ENCODE measurements around the gene CASQ1. TPM values are rescaled to one million over a fixed set of nuclear protein-coding genes. Genes with fewer than 3 reads are reported as not detected.

Gene CASQ1
- total RNA-seq, 1 experiment from 2014 or later = 0.46 TPM

DNA sequence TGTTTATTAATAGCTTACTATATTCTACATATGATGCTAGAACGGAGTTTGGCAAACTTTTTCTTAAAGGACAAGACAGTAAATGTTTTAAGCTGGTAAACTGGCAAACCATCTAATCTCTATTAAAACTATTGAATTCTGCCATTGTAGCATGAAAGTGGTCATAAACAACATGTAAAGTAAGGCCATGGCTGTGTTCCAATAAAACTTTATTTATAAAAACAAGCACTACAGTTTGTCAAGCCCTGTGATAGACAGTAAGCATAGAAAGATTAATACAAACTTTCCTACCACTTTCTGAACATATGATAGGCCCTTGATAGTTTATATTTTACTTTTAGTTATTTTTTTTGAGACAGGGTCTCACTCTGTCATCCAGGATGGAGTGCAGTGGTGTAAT, 37.2 kb downstream of the CASQ1 start:
- CTCF ChIA-PET = interaction anchor here (1.3 to 2.1 kb wide), 4 partner anchors 24 to 149 kb away, joined by 3 to 6 read pairs (median 5); no protein-coding TSS in a partner anchor
- Mint-ChIP-seq H3K27ac (no peak overlapping the region), H3K4me1 (no peaks in the 10 kb centered on the region), H3K36me3 (peaks cover 55% of the 10 kb centered on the region), H3K4me3 (no peak overlapping the region), H3K27me3 (ENCODE audit: low read depth) (no peaks in the 10 kb centered on the region), H3K9me3 (no peaks in the 10 kb centered on the region)
- POLR2A ChIA-PET = no interaction called here
- no peak for TF ChIP-seq NFATC4 (CRISPR knock-in tag; IDR thresholded peaks at IDR 0.05)
- TF ChIP-seq, protein P1, sequence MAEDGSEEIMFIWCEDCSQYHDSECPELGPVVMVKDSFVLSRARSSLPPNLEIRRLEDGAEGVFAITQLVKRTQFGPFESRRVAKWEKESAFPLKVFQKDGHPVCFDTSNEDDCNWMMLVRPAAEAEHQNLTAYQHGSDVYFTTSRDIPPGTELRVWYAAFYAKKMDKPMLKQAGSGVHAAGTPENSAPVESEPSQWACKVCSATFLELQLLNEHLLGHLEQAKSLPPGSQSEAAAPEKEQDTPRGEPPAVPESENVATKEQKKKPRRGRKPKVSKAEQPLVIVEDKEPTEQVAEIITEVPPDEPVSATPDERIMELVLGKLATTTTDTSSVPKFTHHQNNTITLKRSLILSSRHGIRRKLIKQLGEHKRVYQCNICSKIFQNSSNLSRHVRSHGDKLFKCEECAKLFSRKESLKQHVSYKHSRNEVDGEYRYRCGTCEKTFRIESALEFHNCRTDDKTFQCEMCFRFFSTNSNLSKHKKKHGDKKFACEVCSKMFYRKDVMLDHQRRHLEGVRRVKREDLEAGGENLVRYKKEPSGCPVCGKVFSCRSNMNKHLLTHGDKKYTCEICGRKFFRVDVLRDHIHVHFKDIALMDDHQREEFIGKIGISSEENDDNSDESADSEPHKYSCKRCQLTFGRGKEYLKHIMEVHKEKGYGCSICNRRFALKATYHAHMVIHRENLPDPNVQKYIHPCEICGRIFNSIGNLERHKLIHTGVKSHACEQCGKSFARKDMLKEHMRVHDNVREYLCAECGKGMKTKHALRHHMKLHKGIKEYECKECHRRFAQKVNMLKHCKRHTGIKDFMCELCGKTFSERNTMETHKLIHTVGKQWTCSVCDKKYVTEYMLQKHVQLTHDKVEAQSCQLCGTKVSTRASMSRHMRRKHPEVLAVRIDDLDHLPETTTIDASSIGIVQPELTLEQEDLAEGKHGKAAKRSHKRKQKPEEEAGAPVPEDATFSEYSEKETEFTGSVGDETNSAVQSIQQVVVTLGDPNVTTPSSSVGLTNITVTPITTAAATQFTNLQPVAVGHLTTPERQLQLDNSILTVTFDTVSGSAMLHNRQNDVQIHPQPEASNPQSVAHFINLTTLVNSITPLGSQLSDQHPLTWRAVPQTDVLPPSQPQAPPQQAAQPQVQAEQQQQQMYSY (CRISPR knock-in tag; IDR thresholded peaks at IDR 0.05) = no peak
- no peak for TF ChIP-seq TCF7 (CRISPR knock-in tag; IDR thresholded peaks at IDR 0.05; ENCODE audit: low read depth)
- TF ChIP-seq, protein P2, sequence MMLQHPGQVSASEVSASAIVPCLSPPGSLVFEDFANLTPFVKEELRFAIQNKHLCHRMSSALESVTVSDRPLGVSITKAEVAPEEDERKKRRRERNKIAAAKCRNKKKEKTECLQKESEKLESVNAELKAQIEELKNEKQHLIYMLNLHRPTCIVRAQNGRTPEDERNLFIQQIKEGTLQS (CRISPR knock-in tag; conservative IDR thresholded peaks at IDR 0.05) = no peak
- TF ChIP-seq, protein P3, sequence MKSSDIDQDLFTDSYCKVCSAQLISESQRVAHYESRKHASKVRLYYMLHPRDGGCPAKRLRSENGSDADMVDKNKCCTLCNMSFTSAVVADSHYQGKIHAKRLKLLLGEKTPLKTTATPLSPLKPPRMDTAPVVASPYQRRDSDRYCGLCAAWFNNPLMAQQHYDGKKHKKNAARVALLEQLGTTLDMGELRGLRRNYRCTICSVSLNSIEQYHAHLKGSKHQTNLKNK (CRISPR knock-in tag; IDR thresholded peaks at IDR 0.05) = no peak
- no peak for TF ChIP-seq MXD4 (CRISPR knock-in tag; IDR thresholded peaks at IDR 0.05; ENCODE audit: borderline replicate concordance)
- TF ChIP-seq, protein P4, sequence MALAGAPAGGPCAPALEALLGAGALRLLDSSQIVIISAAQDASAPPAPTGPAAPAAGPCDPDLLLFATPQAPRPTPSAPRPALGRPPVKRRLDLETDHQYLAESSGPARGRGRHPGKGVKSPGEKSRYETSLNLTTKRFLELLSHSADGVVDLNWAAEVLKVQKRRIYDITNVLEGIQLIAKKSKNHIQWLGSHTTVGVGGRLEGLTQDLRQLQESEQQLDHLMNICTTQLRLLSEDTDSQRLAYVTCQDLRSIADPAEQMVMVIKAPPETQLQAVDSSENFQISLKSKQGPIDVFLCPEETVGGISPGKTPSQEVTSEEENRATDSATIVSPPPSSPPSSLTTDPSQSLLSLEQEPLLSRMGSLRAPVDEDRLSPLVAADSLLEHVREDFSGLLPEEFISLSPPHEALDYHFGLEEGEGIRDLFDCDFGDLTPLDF (CRISPR knock-in tag; IDR thresholded peaks at IDR 0.05) = no peak
- no peak for TF ChIP-seq PRRX2 (CRISPR knock-in tag; IDR thresholded peaks at IDR 0.05)
- no peak for TF ChIP-seq ATF1 (CRISPR knock-in tag; IDR thresholded peaks at IDR 0.05)
- TF ChIP-seq SMAD4 (CRISPR knock-in tag; IDR thresholded peaks at IDR 0.05) = no peak
- no peak for TF ChIP-seq OVOL2 (CRISPR knock-in tag; IDR thresholded peaks at IDR 0.05; ENCODE audit: borderline replicate concordance)
- TF ChIP-seq, protein P5, sequence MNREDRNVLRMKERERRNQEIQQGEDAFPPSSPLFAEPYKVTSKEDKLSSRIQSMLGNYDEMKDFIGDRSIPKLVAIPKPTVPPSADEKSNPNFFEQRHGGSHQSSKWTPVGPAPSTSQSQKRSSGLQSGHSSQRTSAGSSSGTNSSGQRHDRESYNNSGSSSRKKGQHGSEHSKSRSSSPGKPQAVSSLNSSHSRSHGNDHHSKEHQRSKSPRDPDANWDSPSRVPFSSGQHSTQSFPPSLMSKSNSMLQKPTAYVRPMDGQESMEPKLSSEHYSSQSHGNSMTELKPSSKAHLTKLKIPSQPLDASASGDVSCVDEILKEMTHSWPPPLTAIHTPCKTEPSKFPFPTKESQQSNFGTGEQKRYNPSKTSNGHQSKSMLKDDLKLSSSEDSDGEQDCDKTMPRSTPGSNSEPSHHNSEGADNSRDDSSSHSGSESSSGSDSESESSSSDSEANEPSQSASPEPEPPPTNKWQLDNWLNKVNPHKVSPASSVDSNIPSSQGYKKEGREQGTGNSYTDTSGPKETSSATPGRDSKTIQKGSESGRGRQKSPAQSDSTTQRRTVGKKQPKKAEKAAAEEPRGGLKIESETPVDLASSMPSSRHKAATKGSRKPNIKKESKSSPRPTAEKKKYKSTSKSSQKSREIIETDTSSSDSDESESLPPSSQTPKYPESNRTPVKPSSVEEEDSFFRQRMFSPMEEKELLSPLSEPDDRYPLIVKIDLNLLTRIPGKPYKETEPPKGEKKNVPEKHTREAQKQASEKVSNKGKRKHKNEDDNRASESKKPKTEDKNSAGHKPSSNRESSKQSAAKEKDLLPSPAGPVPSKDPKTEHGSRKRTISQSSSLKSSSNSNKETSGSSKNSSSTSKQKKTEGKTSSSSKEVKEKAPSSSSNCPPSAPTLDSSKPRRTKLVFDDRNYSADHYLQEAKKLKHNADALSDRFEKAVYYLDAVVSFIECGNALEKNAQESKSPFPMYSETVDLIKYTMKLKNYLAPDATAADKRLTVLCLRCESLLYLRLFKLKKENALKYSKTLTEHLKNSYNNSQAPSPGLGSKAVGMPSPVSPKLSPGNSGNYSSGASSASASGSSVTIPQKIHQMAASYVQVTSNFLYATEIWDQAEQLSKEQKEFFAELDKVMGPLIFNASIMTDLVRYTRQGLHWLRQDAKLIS (CRISPR knock-in tag; IDR thresholded peaks at IDR 0.05; ENCODE audit: borderline replicate concordance) = no peak
- TF ChIP-seq, protein P6, sequence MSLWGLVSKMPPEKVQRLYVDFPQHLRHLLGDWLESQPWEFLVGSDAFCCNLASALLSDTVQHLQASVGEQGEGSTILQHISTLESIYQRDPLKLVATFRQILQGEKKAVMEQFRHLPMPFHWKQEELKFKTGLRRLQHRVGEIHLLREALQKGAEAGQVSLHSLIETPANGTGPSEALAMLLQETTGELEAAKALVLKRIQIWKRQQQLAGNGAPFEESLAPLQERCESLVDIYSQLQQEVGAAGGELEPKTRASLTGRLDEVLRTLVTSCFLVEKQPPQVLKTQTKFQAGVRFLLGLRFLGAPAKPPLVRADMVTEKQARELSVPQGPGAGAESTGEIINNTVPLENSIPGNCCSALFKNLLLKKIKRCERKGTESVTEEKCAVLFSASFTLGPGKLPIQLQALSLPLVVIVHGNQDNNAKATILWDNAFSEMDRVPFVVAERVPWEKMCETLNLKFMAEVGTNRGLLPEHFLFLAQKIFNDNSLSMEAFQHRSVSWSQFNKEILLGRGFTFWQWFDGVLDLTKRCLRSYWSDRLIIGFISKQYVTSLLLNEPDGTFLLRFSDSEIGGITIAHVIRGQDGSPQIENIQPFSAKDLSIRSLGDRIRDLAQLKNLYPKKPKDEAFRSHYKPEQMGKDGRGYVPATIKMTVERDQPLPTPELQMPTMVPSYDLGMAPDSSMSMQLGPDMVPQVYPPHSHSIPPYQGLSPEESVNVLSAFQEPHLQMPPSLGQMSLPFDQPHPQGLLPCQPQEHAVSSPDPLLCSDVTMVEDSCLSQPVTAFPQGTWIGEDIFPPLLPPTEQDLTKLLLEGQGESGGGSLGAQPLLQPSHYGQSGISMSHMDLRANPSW (CRISPR knock-in tag; conservative IDR thresholded peaks at IDR 0.05; ENCODE audit: low read depth) = no peak
- no peak for TF ChIP-seq SOX15 (CRISPR knock-in tag; IDR thresholded peaks at IDR 0.05)
- TF ChIP-seq, protein P7, sequence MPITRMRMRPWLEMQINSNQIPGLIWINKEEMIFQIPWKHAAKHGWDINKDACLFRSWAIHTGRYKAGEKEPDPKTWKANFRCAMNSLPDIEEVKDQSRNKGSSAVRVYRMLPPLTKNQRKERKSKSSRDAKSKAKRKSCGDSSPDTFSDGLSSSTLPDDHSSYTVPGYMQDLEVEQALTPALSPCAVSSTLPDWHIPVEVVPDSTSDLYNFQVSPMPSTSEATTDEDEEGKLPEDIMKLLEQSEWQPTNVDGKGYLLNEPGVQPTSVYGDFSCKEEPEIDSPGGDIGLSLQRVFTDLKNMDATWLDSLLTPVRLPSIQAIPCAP (CRISPR knock-in tag; IDR thresholded peaks at IDR 0.05) = no peak
- TF ChIP-seq TEAD4 (CRISPR knock-in tag; IDR thresholded peaks at IDR 0.05) = no peak
- TF ChIP-seq, protein P8, sequence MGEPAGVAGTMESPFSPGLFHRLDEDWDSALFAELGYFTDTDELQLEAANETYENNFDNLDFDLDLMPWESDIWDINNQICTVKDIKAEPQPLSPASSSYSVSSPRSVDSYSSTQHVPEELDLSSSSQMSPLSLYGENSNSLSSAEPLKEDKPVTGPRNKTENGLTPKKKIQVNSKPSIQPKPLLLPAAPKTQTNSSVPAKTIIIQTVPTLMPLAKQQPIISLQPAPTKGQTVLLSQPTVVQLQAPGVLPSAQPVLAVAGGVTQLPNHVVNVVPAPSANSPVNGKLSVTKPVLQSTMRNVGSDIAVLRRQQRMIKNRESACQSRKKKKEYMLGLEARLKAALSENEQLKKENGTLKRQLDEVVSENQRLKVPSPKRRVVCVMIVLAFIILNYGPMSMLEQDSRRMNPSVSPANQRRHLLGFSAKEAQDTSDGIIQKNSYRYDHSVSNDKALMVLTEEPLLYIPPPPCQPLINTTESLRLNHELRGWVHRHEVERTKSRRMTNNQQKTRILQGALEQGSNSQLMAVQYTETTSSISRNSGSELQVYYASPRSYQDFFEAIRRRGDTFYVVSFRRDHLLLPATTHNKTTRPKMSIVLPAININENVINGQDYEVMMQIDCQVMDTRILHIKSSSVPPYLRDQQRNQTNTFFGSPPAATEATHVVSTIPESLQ (CRISPR knock-in tag; IDR thresholded peaks at IDR 0.05) = no peak
- no peak for TF ChIP-seq ZNF138 (CRISPR knock-in tag; conservative IDR thresholded peaks at IDR 0.05)
- TF ChIP-seq JAZF1 (CRISPR knock-in tag; IDR thresholded peaks at IDR 0.05) = no peak
- TF ChIP-seq, protein P9, sequence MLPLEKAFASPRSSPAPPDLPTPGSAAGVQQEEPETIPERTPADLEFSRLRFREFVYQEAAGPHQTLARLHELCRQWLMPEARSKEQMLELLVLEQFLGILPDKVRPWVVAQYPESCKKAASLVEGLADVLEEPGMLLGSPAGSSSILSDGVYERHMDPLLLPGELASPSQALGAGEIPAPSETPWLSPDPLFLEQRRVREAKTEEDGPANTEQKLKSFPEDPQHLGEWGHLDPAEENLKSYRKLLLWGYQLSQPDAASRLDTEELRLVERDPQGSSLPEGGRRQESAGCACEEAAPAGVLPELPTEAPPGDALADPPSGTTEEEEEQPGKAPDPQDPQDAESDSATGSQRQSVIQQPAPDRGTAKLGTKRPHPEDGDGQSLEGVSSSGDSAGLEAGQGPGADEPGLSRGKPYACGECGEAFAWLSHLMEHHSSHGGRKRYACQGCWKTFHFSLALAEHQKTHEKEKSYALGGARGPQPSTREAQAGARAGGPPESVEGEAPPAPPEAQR (CRISPR knock-in tag; IDR thresholded peaks at IDR 0.05) = no peak
- no peak for DNase-seq (ENCODE audit: low spot score)
- no peak for ATAC-seq

All from WTC11 (cell line).